ENCODE measurements around the gene TENM3.

Gene TENM3

DNA sequence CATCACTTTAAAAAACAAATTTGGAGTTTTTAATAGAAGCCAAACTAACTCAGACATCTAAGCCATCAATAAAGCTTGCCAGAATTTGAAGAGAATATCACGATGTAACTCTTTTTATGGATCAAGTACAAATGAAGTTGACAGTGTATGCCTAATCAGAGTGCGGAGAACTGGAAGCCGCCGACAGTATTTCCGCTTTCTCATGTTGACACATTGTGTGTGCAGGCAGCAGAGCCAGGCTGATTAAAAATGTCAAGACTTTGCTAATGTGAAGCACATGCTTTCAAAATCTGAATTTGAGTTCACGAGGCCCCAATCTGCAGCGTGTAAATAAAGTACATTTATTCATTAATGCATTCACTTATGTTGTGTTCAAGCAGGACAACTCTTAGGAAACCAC lies 161.2 kb downstream of the TENM3 start:
- no peak for DNase-seq (ENCODE audit: low read depth)

GRCh38 chr4:182405087-182405486 lies 161.9 kb downstream of the TENM3 start:
- no peak for DNase-seq (ENCODE audit: low read depth)

- no peak for DNase-seq (ENCODE audit: low read depth)
Measured at GRCh38 chr4:182409271-182409670, 166.1 kb downstream of the TENM3 start.

DNA sequence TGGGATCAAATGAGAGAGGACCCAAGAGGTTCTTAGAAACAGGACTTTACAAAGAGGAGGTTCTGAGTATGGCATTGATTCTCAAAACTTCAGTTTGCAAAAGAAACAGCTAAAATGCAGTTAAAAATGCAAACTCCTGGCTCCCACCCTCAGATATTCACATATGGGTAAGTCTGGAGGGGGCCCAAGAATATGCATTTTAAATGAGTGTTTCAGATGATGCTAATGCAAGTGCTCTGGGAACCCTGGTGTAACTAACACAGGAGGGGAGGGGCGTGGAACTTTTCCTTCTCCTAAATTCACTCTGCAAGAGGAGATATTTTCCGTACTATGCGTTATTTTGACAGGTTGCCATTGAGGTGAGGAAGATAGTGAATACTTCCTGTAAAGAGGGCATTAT lies 168.2 kb downstream of the TENM3 start:
- DNase-seq (ENCODE audit: low read depth) = no peak

DNA sequence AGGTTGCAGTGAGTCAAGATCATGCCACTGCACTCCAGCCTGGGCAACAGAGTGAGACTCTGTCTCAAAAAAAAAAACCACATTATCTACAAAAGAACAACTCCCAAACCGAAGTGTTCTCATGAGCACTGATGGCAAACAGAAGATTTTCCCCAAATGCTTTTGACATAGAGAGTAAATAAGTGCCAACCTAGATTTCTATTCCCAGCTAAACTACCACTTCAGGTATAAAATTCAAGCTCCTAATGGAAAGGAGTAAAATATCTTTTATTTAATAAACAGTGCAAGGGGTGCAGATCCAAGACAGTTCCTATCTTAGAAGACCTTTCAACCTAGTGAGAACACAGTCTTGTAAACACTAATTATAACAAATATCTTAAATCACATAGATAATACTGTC lies 170.3 kb downstream of the TENM3 start:
- DNase-seq (ENCODE audit: low read depth) = no peak

GRCh38 chr4:182415116-182415515 lies 171.9 kb downstream of the TENM3 start:
- no peak for DNase-seq (ENCODE audit: low read depth)

DNA sequence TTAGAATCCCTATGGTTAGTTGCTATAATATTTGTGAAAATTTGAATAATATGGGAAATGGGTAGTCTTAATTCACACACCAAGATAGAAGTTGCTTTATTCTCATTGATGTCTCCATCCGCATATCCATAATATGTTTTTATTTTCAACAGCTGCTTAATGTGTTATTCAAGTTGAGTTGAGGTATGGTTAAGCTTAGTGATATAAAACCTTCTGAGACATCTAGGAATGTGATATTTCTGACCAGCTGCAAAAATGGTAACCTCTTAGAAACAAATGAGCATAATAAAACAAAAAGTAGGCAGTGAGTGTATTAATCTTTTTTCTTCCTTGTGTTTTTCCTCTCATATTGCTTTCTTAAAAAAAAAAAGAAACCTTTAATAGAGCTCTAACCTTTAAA lies 172.9 kb downstream of the TENM3 start:
- no peak for DNase-seq (ENCODE audit: low read depth)

- no peak for DNase-seq (ENCODE audit: low read depth)
Measured at GRCh38 chr4:182418054-182418734, 175.0 kb downstream of the TENM3 start.

DNA sequence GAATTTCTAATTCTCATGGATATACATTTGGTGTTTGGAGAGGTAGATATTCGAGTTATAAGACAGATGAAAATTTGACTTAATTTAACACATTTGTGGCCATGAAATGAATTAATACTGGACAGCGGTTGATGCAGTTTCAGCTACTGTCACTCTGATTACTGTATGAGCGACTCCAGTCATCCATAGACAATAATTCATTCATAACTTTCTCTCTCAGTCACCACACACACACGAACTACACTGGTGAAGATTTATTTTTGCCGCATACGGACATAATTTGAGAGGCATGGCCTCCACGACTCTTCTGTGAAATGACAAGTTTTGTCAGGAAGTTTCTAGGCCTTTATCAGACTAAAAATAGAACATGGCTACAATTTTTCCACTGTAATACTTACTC lies 177.0 kb downstream of the TENM3 start:
- no peak for DNase-seq (ENCODE audit: low read depth)

DNA sequence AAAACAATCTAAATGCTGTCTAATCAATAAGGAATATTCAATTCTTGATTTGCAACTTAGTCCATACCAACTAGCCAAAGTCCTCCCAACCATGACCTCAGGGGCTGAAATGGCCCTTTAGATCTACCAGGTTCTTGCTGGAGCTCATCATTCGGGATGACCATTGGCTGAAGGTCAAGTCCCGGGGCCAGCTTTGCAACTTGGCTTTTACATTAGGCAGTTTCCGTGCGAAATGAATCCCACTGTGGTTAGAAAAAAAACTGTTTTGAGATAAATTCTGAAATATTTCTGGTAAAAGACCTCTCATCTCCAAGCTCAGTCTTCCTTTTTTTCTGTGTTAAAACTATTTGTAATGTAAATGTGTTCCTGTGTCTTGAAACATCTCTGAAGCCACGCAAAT lies 178.6 kb downstream of the TENM3 start:
- no peak for DNase-seq (ENCODE audit: low read depth)

DNA sequence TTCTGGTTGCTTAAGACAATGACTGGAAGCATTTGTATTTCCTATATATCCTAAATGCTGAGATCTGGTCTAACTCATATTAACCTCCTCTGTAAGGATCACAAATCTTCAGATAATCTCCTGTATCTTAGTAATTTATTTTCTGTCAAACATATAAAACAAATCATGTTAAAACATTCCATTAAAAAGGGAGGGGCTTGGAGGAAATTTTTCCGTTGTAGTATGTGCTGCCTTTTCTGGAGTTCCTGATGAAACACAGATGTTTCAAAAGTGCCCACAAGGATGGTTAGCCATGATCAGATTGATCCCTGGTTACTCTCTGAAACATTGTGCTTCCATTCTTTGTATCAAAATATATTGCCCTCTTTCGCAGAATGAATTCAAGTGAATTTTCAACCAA lies 182.1 kb downstream of the TENM3 start:
- no peak for DNase-seq (ENCODE audit: low read depth)

- DNase-seq (ENCODE audit: low read depth) = no peak
Measured at GRCh38 chr4:182426901-182427300, 183.7 kb downstream of the TENM3 start.

- DNase-seq (ENCODE audit: low read depth) = no peak
Measured at GRCh38 chr4:182427554-182427953, 184.4 kb downstream of the TENM3 start.

DNA sequence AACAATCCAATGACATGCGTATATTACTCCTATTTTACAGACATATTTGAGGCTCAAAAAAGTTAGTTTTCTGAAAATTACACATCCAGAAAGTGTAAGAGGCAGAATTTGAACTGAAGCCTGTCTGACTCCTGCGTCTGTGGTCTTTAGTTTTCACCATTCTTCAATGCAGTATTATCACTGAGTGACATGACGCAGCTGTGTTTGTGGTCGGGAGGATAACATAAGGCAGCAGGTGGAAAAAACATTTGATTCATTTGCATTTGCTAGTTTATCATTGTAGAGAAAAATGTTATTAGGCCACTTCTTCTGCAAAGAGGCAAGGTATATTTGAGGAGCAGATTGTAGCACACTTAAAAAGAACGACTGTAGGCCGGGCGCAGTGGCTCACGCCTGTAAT lies 186.7 kb downstream of the TENM3 start:
- no peak for DNase-seq (ENCODE audit: low read depth)

- no peak for DNase-seq (ENCODE audit: low read depth)
Measured at GRCh38 chr4:182432819-182433218, 189.6 kb downstream of the TENM3 start.

- no peak for DNase-seq (ENCODE audit: low read depth)
Measured at GRCh38 chr4:182434720-182435119, 191.5 kb downstream of the TENM3 start.

- no peak for DNase-seq (ENCODE audit: low read depth)
Measured at GRCh38 chr4:182435401-182435800, 192.2 kb downstream of the TENM3 start.

DNA sequence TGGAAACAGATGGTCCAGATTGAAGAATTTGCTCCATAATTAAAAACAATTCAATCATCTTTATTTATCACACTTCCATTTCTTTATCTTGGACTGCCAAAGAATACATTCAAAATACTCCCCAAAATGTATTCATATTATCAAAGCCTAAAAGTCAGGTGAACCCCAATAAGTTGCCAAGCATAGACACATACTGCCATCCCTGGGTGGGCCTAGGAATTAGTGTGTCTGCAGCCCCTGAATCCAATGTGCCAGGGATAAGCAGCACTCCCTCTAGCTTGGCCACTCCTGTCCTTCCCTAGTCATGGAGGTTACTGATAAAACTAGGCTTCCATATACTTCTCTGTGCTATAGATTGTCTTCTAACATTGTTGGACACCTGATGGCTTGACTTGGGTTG lies 199.9 kb downstream of the TENM3 start:
- no peak for DNase-seq (ENCODE audit: low read depth)

GRCh38 chr4:182447767-182448280 lies 204.6 kb downstream of the TENM3 start:
- no peak for DNase-seq (ENCODE audit: low read depth)

DNA sequence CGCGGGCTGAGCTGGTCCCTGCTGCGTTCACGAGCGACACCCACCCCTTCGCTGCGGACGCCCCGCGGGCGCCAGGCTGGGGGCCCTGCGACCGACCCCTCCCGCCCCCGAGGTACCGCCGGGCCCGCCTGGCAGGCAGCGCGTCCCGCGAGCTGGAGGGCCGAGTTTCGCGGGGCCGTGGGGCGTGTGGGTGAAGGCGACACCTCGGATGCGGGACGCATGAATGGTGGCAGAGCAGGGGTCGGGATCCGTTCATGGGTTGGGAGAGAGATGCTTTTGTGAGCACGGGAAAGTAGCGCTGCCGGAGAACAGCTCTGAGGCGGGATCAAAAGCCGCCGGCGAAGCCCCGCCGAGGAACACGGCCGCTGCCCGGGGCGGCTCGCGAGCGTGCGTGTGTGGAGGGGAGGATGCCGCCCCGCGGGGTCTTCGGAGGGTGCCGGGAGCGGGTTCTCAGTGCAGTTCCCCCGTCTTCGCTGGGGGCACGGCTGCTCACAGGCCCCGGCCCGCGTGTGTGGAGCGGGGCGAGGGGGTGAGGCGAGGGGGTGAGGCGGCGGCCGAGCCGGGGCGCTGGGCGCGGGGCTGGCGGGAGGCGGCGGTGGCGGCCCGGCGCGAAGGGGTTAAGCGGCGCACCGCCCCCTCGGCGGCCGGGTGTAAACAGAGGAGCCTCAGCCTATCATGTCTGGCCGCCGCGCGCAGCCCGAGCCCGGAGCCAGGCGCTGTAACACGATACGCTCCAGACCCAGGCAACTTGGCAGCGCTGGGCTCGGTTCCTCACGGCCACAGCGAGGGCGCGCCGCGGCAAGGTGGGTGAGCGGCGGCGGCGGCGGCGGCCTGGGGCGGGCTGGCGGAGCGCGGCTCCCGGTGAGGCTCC lies 205.3 kb downstream of the TENM3 start:
- DNase-seq (ENCODE audit: low read depth) = peak; percentile 35

- no peak for DNase-seq (ENCODE audit: low read depth)
Measured at GRCh38 chr4:182449186-182449929, 206.2 kb downstream of the TENM3 start.

GRCh38 chr4:182449930-182450439 lies 206.8 kb downstream of the TENM3 start:
- DNase-seq (ENCODE audit: low read depth) = no peak
